ENCODE measurements around the gene CIAO1. TPM values are rescaled to one million over a fixed set of nuclear protein-coding genes. Genes with fewer than 3 reads are reported as not detected.

Gene CIAO1
- total and polyA plus RNA-seq, 2 of the 13 experiments (the other 11 are each of a cell fraction or from before 2014, with no cell fraction given) = 99.3 to 120 TPM

- TF ChIP-seq FIP1L1 (IDR thresholded peaks at IDR 0.05; ENCODE audit: borderline replicate concordance, insufficient read depth, low read depth, low read length) (no peak), ZNF292 (CRISPR knock-in tag; IDR thresholded peaks at IDR 0.05; ENCODE audit: borderline replicate concordance, low read depth) (peak; percentile 93), SIN3B (IDR thresholded peaks at IDR 0.05; ENCODE audit: low read length) (no peak; the same call in 1 of the 2 replicates), CREB1 (IDR thresholded peaks at IDR 0.05) (peak; percentile 80), CREB1 (CRISPR knock-in tag; IDR thresholded peaks at IDR 0.05) (peak; percentile 71), ZNF598 (CRISPR knock-in tag; IDR thresholded peaks at IDR 0.05; ENCODE audit: borderline replicate concordance) (no peak), TBL1XR1 (IDR thresholded peaks at IDR 0.05; ENCODE audit: borderline replicate concordance, low read length, partially characterized antibody) (peak; percentile 81), RCOR2 (CRISPR knock-in tag; IDR thresholded peaks at IDR 0.05) (peak; percentile 60; the same call in 1 of the 2 replicates), ZNF138 (CRISPR knock-in tag; IDR thresholded peaks at IDR 0.05; ENCODE audit: low read depth) (no peak), MEIS1 (CRISPR knock-in tag; IDR thresholded peaks at IDR 0.05; ENCODE audit: borderline replicate concordance) (peak; percentile 69; the same call in 1 of the 2 replicates), ZNF256 (CRISPR knock-in tag; conservative IDR thresholded peaks at IDR 0.05) (0 out of 2 replicates have a peak, but pooled peaks have one; percentile 26), CHCHD3 (CRISPR knock-in tag; IDR thresholded peaks at IDR 0.05) (no peak), DNMT3B (CRISPR knock-in tag; conservative IDR thresholded peaks at IDR 0.05) (peak; percentile 47; the same call in 1 of the 2 replicates), ZNF263 (CRISPR knock-in tag; IDR thresholded peaks at IDR 0.05) (no peak), KDM3A (CRISPR knock-in tag; IDR thresholded peaks at IDR 0.05; ENCODE audit: low read depth) (0 out of 2 replicates have a peak, but pooled peaks have one; percentile 68), TCF7 (IDR thresholded peaks at IDR 0.05; ENCODE audit: low read depth) (peak; percentile 79), ETV6 (CRISPR knock-in tag; conservative IDR thresholded peaks at IDR 0.05) (0 out of 2 replicates have a peak, but pooled peaks have one; percentile 13), ZBTB34 (CRISPR knock-in tag; IDR thresholded peaks at IDR 0.05) (peak; percentile 60), PLRG1 (conservative IDR thresholded peaks at IDR 0.05) (no peak), FOXO4 (CRISPR knock-in tag; conservative IDR thresholded peaks at IDR 0.05) (no peak), TIGD3 (CRISPR knock-in tag; IDR thresholded peaks at IDR 0.05; ENCODE audit: borderline replicate concordance) (no peak)
Measured at GRCh38 chr2:96260387-96261260, 5.4 kb upstream of the CIAO1 start (continued).

Data from HepG2 (cell line).